NCI-H146 (cell line): ENCODE data around the gene CYB5B.

ENCODE experiments used
- DNase-seq: peaks from one replicate; lab custom pipeline; 2025; lab: John Stamatoyannopoulos, UW

Gene CYB5B

GRCh38 chr16:69485816-69486215 is 61.4 kb downstream of the CYB5B start:
- DNase-seq: no peak

GRCh38 chr16:69486272-69486671 is 61.9 kb downstream of the CYB5B start:
- DNase-seq: no peak

- DNase-seq: no peak
Observed at GRCh38 chr16:69486724-69487123, 62.3 kb downstream of the CYB5B start.

- no peak for DNase-seq
Observed at GRCh38 chr16:69490707-69491324, 66.4 kb downstream of the CYB5B start.

GRCh38 chr16:69494991-69495392 is 70.6 kb downstream of the CYB5B start:
- no peak for DNase-seq

GRCh38 chr16:69495821-69496220 is 71.4 kb downstream of the CYB5B start:
- DNase-seq: no peak

- DNase-seq: no peak
Observed at GRCh38 chr16:69496376-69496775, 72.0 kb downstream of the CYB5B start.

- DNase-seq: no peak
Observed at GRCh38 chr16:69496896-69497295, 72.5 kb downstream of the CYB5B start.

GRCh38 chr16:69497876-69498596 is 73.6 kb downstream of the CYB5B start:
- no peak for DNase-seq

- no peak for DNase-seq
Observed at GRCh38 chr16:69498926-69499325, 74.5 kb downstream of the CYB5B start.

GRCh38 chr16:69499541-69500230 is 75.3 kb downstream of the CYB5B start:
- DNase-seq: no peak

GRCh38 chr16:69500496-69500895 is 76.1 kb downstream of the CYB5B start:
- DNase-seq: no peak

GRCh38 chr16:69501956-69502745 is 77.7 kb downstream of the CYB5B start:
- no peak for DNase-seq

- no peak for DNase-seq
Observed at GRCh38 chr16:69503244-69503643, 78.8 kb downstream of the CYB5B start.

GRCh38 chr16:69508033-69508755 is 83.8 kb downstream of the CYB5B start:
- DNase-seq: no peak

- no peak for DNase-seq
Observed at GRCh38 chr16:69509125-69509524, 84.7 kb downstream of the CYB5B start.

- DNase-seq: no peak
Observed at GRCh38 chr16:69511651-69512050, 87.2 kb downstream of the CYB5B start.

GRCh38 chr16:69513180-69513966 is 89.0 kb downstream of the CYB5B start:
- no peak for DNase-seq

GRCh38 chr16:69514356-69514755 is 89.9 kb downstream of the CYB5B start:
- no peak for DNase-seq
